PFSK-1 (cell line): ENCODE results near the gene MSANTD2.

Experiments
- FOXP2 ChIP-seq: optimal IDR thresholded peaks from 2 replicates; pipeline ENCODE3; 2011; ENCODE audit warnings: borderline replicate concordance, control low read depth, inconsistent platforms; ENCODE audit not compliant: insufficient read depth; ENCODE audit errors: extremely low read length, extremely low read depth
- POLR2AphosphoS5 ChIP-seq: IDR thresholded peaks from 2 replicates; pipeline ENCODE4 v1.6.1; 2012; ENCODE audit warnings: low read depth, mild to moderate bottlenecking, control low read depth, low read length, moderate library complexity
- REST ChIP-seq, 2 experiments: IDR thresholded peaks; 2 replicates each; pipeline versions ENCODE4 v1.6.1 to v1.8.0; 2011 to 2012; ENCODE audit warnings: low read depth in 2 of 2, low read length in 2 of 2, control low read depth in 1 of 2, inconsistent platforms in 1 of 2, mild to moderate bottlenecking in 1 of 2, moderate library complexity in 1 of 2; ENCODE audit not compliant: insufficient read depth in 1 of 2
- SIN3A ChIP-seq: IDR thresholded peaks from 2 replicates; pipeline ENCODE4 v1.6.1; 2012; ENCODE audit warnings: mild to moderate bottlenecking, low read length, moderate library complexity, borderline replicate concordance; ENCODE audit not compliant: insufficient read depth
- TAF1 ChIP-seq: IDR thresholded peaks from 2 replicates; pipeline ENCODE4 v1.6.1; 2012; ENCODE audit warnings: low read length, control low read depth, borderline replicate concordance; ENCODE audit not compliant: insufficient read depth

The MSANTD2 gene

GRCh38 chr11:124751391-124751740, 48.8 kb downstream of the MSANTD2 start:
- TF ChIP-seq TAF1, result no peak
- no peak for TF ChIP-seq SIN3A
- TF ChIP-seq FOXP2, result no peak
- no peak for TF ChIP-seq REST (IDR thresholded peaks at IDR 0.05; ENCODE audit: insufficient read depth in 1 of 2, low read depth in 2 of 2, low read length in 2 of 2)
- TF ChIP-seq POLR2AphosphoS5, result no peak

- TF ChIP-seq REST (IDR thresholded peaks at IDR 0.05; ENCODE audit: insufficient read depth in 1 of 2, low read depth in 2 of 2, low read length in 2 of 2) (no peak), FOXP2 (no peak), TAF1 (no peak), SIN3A (no peak), POLR2AphosphoS5 (no peak)
Observed at GRCh38 chr11:124749912-124750311, 50.3 kb downstream of the MSANTD2 start.

GRCh38 chr11:124748481-124749343, 51.5 kb downstream of the MSANTD2 start:
- no peak for TF ChIP-seq SIN3A
- TF ChIP-seq TAF1, result no peak
- no peak for TF ChIP-seq REST (IDR thresholded peaks at IDR 0.05; ENCODE audit: insufficient read depth in 1 of 2, low read depth in 2 of 2, low read length in 2 of 2)
- no peak for TF ChIP-seq FOXP2
- no peak for TF ChIP-seq POLR2AphosphoS5

GRCh38 chr11:124748100-124748418, 52.1 kb downstream of the MSANTD2 start:
- TF ChIP-seq FOXP2, result no peak
- TF ChIP-seq SIN3A, result no peak
- TF ChIP-seq POLR2AphosphoS5, result no peak
- no peak for TF ChIP-seq TAF1
- no peak for TF ChIP-seq REST (IDR thresholded peaks at IDR 0.05; ENCODE audit: insufficient read depth in 1 of 2, low read depth in 2 of 2, low read length in 2 of 2)

GRCh38 chr11:124747406-124748099, 52.7 kb downstream of the MSANTD2 start:
- TF ChIP-seq REST (IDR thresholded peaks at IDR 0.05; ENCODE audit: insufficient read depth in 1 of 2, low read depth in 2 of 2, low read length in 2 of 2) (no peak), POLR2AphosphoS5 (no peak), SIN3A (no peak), FOXP2 (no peak), TAF1 (no peak)
